Stromal cell of bone marrow (primary cell): Measurements from ENCODE around the gene GPAT2.
"Not testable (repeated sequence)": the region's sequence is repeated elsewhere in the genome, so short reads cannot be mapped to it uniquely, and the experiment has no call there.

Source experiments
- DNase-seq: peaks from one replicate; pipeline ENCODE4 v3.0.0-alpha.2; 2012; ENCODE audit warnings: low read depth

The GPAT2 gene

DNA sequence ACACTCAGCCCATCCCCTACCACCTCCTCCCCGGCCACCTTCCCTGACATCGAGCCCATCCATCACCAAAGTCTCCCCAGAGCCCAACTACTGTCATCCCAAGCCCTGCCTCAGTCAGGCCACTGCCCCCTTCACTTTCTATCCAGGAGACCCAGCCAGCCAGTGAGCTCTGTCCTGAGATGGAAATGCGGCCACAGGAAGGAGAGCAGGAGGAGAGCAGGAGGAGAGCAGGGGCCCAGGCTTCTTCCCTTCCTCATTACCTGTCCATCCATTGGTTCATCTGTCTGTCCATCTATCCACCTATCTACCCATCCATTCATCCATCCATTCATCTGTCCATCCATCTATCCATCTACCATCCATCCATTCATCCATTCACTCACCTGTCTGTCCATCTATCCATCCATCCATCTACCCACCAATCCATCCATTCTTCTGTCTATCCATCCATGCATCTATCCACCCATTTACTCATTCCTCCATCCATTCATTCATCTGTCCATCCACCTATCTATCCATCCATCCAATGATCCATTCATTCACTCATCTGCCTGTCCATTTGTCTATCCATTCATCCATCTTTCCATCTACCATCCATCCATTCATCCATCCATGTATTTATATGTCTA, 29.4 kb upstream of the GPAT2 start:
- not testable (repeated sequence) for DNase-seq

DNA sequence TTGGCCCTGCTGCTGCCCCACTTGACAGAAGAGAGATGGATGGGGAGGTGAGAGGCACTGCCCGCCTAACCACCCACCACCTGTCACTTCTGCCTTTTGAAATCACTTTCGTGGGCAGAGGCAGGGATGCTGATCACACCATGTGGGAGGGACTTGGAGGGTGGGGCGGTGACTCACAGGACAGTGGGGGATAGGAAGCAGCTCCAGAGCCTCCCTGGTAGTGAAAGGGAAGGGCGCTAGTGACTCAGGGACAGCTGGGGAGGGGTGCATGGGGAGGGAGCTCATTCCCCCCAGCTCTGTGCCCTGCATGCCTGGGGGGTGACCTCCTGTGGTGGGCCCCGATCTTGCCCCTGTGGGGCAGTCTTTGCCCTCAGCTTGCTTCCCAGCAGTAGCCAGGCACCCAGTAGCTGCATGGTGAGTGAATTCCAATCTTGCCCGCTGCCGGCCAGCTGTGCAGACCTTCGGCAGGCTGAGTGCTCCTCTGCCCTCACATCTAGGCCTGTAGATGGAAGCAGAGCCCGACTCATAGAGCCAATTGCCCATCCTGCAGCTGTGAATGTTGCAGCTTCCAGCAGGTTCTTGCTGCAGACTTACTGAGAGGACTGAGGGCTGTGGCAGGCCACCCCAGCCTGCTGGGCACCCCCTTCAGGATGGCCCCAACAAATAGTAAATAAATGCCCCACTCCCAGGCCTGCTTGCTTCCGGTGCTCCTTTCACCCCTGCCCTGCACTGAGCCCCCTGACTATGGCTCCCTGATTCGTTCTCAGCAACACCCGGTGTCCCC, 28.6 kb upstream of the GPAT2 start:
- peak; percentile 40 for DNase-seq

DNA sequence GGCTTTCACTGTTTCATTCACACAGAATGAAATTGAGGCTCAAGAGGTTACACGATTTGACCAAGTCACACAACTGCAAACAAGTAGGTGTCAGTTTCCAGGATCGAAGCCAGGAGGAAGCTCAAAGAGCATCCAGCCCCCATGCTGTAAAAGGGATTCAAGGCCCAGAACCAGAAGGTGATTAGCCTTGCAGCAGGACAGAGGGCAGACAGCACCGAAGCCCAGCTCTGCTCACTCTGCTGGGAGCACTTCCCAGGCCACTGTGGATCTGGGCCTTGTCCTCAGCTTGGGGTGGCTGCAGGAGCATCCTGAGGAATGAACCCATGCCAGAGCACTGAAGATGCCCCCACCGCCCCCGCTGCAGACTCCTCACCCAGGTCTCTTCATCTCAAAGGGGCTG, 27.8 kb upstream of the GPAT2 start:
- DNase-seq, result not testable (repeated sequence)

DNA sequence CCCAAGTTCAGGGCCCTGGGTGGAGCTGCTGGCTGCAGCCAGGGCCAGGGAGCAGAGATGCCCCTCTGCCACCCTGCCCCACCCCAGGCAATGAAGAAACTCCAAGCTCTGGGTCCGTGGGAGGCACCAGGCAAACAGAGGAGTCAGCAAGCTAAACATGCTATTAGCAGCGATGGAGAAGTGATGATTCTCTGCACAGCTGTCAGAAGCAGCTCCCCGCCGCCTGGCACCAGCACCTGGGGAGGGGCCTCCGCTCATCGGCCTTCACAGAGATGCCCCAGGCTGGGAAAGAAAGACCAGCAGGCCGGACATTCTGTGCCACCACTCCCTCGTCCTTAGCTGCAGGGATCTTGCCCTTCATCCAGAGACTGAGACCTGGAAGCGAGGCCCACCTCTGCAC, 27.2 kb upstream of the GPAT2 start:
- DNase-seq, result not testable (repeated sequence)

DNA sequence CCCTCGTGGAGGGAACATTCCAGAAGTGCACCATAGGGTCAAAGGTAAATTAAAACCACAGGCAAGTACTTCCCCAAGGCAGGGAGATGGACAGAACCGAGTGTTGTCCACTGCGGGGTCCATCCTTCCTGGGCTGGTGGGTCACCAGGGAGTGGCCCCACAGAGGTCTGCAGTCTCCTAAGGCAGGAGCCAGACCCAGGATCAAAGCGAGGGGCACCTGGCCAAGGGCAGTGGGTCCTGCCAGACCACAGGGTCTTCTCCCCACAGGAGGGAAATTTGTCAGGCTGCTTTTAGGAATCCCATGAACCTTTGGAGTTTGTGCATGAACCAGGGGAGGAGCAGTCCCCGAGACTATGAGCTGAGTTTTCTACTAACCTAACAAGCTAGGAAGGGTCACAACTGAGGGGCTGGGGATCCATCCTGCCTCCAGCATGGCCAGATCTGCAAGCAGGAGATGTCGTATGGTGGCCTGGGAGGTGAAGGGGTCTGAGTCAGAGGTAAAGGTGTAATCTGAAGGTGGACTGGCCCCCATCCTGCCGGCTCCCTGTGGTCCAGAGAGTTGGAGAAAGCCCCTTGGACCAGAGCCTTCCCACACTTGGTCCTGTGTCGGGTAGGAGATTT, 26.6 kb upstream of the GPAT2 start:
- not testable (repeated sequence) for DNase-seq

DNA sequence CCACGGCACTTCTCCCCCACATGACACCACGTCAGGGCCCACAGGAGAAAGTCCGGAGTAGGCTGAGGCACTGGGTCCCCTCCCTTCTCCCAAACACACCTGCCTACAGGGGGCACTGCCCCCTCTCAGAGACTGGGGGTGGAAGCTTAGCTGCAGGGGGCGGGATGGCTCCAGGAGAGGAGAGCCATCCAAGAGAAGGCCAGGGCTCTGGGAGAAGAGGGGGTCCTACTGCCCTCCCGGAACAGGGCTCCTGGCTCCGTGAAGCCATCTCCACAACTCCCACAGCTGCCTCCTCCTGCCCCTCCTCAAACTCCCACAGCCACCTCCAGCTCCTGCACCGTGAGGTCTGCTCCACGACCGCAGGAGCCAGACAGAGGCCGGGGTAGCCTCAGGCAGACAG, 25.6 kb upstream of the GPAT2 start:
- not testable (repeated sequence) for DNase-seq

DNA sequence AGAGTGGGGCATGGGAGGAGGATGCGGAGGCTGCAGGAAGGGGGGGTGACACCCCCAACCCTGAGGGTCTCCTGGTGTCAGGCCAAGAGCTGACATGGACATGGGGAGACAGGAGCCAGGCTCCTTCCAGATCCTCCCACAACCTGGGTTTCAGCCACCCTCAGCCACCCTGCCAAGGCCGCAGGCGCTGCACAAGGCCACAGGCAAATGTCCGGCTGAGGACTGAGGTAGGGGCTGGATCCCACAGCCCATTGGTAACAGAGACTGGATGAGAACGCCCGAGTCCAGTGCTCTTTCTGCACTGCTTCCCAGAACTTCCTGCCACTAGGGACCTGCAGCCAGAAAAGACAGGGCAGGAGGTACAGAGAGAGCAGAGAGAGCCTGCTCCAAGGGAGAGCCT, 24.7 kb upstream of the GPAT2 start:
- DNase-seq, result not testable (repeated sequence)

DNA sequence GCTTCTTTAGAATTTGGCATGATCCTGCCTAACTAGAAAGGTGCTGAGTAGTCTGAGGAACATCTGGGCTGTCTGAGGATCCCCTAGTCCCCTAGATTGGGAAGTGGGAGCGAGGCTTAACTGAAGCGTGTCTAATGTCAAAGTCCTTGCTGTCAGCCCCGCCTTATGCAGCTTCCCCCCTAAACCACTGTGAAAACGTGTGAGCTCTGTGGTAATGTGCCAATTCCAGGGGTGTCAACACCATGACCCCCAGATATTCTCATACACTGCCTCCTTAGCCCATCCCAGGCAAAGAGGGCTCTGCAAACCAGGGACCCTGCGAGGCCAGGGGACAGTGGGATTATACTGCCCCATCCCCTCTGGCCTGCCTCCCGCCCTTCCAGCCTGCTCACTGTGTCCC, 21.1 kb upstream of the GPAT2 start:
- not testable (repeated sequence) for DNase-seq

DNA sequence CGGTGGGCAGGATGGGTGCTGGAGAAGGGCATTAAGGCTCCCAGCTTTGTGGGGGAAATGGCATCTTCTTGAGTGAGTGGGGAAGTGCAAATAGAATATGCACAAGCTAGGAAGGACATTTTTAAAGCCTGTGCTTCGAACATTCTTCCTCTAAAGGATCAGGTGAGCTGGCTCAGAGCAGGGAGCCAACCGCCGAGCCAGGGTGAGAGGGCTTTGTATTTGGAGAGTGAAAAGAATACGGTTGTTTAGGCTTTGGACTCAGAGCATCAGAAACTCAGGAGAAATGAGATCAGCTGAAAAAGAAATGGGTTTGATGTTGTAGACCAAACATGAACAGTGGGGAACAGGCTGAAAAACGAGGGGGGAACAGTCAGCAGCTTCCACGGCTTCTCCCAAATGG, 19.8 kb upstream of the GPAT2 start:
- not testable (repeated sequence) for DNase-seq

DNA sequence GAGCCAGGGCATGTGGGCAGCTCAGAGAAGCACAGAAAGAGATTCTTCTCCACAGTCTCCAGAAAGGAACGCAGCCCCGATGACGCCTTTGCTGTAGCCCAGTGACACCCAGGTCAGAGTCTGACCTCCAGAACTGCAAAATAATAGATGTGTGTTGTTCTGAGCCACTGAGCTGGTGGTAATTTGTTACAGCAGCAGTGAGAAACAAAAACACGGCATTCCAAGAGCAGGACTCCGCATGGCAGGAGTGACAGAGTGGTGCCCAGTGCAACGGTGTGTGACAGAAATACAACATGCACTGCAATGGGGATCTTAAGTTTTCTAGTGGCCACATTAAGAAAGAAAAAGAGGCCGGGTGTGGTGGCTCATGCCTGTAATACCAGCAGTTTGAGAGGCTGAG, 18.7 kb upstream of the GPAT2 start:
- DNase-seq, result not testable (repeated sequence)

DNA sequence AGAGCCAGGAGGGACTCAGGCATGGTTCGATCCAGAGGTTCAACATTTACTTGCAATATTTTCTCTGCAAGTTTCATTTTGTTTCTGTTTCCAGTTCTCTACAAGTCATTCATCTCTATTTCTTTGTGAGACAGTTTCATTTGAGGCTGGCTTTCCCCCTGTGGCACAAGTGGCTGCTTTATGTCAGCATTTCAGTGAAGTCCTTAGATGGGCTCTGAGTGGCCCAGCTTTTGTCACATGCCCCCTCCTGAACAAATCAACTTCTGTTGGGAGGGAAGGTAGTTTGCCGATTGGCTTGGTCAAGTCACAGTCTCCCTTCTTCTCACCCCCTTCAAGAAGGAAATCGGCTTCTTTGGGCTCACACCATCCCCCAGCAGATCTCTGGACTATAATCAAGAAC, 17.9 kb upstream of the GPAT2 start:
- DNase-seq, result not testable (repeated sequence)

DNA sequence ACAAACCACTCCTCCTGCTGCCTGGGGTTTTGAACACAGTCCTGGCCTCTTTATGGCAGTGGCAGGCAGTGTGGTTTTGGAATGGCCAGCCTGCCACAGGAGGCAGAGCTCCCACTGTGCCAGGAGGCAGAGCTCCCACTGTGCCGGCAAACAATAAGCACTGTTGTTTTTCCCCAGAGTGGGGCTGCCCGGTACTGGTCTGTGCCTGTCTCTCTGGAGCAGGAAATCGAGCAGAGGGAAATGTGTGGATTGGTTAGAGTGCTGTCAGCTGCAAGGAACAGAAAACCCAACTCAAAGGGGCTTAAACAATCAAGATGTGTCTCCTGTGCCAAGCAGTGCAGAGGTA, 15.2 kb upstream of the GPAT2 start:
- DNase-seq, result not testable (repeated sequence)

DNA sequence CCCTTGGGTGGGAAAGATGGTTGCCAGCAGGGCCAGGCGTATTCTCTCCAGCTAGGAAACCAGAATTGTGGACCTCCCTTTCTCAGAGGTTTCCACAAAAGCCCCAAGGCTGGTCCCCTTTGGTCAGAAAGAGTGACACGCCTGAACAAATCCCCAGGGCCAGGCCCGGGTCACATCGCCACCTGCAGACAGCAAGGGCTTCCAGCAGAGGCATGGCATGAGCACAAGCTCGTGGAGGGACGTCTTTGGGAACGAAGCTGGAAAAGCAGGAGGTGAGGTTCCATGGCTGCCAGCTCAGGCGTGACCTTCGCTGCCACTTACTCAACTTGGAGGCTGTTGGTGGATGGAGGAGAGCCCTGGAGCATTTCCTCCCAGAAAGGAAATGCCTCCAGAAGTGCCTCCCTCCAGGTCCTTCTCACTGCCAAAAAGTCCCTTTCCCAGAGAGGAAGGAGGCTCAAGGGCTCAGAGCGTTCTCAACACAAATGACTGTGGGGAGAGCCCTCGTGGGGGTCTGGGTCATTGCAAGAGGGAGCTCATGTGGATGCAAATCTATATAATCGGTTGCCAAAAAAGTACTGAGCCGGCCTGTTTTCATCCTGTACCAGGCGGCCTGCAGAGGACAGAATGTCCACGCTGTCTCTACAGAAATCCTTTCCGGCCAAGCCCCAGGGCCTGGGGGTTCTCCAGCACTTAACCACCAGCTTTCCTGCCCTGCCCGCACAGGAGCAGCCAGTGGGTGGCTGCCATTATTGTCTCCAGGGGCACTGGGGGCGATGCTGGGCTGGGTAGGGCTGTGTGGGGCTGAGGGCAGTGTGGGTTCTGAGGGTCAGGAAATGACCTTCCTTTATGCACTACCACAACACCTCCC, 14.6 kb upstream of the GPAT2 start:
- not testable (repeated sequence) for DNase-seq

DNA sequence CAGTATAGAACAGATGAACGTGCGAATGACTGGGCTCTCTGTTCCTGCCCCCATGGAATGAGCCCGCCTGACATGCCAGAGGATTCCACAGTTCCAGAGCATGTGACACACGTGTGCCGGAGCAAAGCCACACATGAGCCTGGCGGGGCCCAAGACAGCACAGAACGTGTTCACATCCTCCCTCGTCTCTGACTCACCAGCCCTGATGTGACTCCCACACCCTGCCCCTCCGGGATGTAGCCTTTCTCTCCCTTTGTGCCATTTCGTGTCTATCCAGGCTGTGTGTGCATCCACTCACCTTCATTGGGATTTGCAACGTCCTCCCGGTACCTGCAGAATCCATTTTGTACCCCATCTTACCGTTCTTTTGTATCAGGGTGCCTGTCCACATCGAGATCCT, 838 bp upstream of the GPAT2 start:
- DNase-seq, result not testable (repeated sequence)

DNA sequence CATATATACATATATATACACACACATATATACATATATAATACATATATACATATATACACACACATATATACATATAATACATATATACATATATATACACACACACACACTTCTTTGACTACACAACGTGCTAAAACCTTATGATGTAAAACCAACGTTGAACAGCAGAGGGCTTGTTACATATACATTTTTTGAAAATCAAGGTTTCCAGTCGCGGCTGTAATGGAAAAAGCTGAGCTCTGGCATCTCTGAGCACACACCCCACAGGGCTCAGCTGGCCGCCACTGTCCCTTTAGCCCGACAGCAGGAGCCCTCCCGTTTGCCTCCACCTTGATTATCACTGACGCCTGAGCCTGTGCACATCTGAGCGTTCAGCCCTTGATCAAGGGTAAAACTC, 719 bp downstream of the GPAT2 start:
- not testable (repeated sequence) for DNase-seq

DNA sequence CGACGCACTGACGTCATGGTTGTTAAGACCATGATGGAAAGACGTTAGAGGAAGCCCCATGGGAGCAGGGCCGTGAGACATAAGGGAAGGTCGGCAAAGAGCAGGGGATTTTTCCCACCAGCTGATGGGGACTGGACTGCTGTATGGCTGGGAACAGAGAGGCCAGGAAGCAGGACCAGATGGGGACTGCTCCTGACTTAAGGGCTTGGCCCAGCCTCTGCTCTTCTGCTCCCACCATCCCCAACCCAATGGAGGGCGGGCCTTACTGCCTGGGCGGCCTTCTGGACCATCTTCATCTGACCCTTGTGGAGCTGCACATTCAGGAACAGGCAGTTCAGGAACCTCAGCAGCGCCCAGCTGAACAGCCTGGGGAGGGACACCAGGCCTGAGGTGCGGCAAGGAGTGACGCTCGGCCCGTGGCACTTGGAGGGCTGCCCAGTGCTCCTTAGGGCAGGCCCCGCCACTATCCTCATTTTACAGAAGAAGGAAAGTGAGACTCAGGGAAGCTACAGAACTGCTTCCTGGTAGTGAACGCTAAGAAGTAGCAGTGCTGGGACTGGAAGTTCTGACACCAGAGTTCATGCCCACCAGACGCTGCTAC, 6.9 kb downstream of the GPAT2 start:
- DNase-seq, result not testable (repeated sequence)

DNA sequence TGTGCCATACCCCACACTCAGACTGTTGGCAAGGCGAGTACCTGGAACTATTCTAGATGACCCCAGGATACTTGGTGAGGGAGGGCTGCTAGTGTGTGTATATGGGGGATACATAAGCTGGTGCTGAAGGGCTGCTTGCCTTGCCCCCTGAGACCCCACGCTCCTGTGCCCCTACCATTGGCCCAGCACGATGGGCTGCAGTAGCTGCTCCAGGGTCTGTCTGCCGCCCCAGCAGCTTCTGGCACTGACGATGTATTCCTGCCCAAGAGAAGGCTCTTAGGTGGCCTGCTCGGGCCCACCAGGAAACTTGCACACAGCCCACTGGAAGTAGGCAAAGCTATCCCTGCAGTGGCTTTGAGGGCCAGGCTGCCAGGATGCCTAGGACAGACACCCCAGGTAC, 9.0 kb downstream of the GPAT2 start:
- not testable (repeated sequence) for DNase-seq

DNA sequence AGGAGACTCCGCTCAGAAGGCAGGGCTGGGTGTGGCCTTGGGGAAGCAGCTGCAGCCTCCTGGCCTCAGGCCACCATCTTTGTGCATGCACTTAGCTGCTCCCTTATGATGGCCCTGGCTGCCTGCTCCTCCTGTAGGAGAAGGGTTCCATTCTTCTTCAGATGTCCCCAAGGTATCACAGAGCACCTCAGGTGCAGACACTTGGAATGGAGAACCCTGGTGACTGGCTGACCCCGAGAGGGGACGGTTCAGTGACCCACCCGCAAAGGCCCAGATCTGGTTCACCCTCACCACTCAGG, 9.6 kb downstream of the GPAT2 start:
- no peak for DNase-seq

DNA sequence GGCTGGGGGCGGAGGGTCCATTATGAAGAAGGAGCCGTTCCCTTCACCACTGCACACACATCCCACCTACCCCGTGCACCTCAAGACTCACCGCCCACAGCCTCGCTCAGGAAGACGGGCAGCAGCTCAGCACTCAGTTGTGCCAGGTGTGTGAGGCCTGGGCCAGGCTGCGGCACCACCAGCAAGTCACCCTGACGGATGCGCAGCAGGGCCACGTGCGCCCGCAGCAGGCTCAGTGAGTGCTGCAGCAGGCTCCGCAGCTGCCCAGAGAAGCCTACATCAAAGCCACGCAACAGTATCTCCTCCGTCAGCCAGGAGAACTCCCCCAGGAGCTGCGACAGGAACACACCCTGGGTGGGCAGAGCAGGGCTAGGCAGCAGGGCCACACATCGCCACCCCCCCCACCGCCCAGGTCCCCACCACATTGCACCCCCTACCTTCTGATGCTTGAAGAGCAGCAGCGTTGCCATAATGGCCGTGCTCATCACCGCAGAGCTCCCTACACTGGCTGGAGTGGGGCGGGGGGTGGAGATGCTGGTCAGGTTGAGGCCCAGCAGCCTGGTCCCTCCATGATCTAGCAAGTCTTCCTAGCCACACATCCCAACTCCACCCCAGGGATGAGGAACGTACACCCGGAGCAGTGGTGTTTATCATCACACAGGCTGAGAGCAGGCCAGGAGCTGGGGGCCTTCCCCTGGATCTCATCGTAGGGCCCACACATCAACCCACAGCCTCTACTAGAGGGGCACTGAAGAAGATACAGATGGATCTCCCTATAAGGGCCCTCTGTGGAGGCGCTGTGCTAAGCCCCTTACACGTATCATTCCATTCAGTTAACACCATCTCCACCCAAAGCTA, 10.2 kb downstream of the GPAT2 start:
- no peak for DNase-seq

DNA sequence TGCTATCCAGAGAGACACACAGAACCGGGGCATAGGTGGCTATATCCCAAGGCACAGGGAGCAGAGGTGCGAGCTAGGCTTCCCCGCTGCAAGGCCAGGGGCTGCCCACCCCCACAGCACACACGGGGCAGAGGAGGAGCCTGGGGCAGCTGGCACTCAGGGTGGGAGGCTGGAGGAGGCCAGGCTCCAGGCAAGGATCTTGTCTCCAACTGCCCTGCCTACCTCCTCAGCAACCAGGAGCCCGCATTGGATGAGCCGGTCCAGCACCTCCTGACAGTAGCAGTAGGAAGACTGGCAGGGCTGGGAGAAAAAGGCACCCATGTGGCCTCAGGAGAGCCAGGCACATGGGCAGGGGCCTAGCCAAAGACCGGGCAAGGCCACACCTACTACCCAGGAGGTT, 11.0 kb downstream of the GPAT2 start:
- DNase-seq, result not testable (repeated sequence)
